B cell (primary cell): ENCODE measurements around the gene MAP2K1. TPM values are rescaled to one million over a fixed set of nuclear protein-coding genes. Genes with fewer than 3 reads are reported as not detected.

Source experiments
- ATAC-seq: fragments of 200-7000 bp; cut with Tn5 transposase; one replicate; pipeline ENCODE4 v1.10.0; 2021; ENCODE audit warnings: low read depth, mild to moderate bottlenecking, moderate number of reproducible peaks, moderate library complexity
- CTCF ChIA-PET: fragments of 350-600 bp; sonication (Branson Sonifier 250); formaldehyde crosslinking; loops from one replicate; lab custom pipeline; 2021; ENCODE audit warnings: antibody characterized with exemption, inconsistent platforms; lab: Charles Lee
- POLR2A ChIA-PET: fragments of 350-600 bp; sonication (Branson Sonifier 250); formaldehyde crosslinking; loops from one replicate; lab custom pipeline; 2021; ENCODE audit warnings: antibody characterized with exemption; lab: Charles Lee
- DNase-seq: peaks from one replicate; pipeline ENCODE4 v3.0.0; 2013
- H2AFZ ChIP-seq: 2 replicates; pipeline ENCODE4 v1.6.1; 2012; ENCODE audit warnings: mild to moderate bottlenecking, low read depth, low read length; ENCODE audit not compliant: insufficient read depth, poor library complexity, severe bottlenecking
- H3K27ac ChIP-seq, 2 donors: 1 replicate in 1 of 2; 2 replicates in 1 of 2; pipeline ENCODE4 v1.5.1; 2012 to 2013; ENCODE audit warnings: low read length in 2 of 2, mild to moderate bottlenecking in 2 of 2, moderate library complexity in 1 of 2
- H3K27me3 ChIP-seq, 4 experiments: fragments of 200-600 bp in 1 of 4; sonication (generic) in 1 of 4; replicated peaks in 1 of 4; 1 replicate in 2 of 4; 2 replicates in 2 of 4; pipeline versions ENCODE4 v1.6.1 to v1.7.0; 2013 to 2016; ENCODE audit warnings: low read length in 3 of 4, mild to moderate bottlenecking in 2 of 4, mixed read lengths in 1 of 4, moderate library complexity in 1 of 4; ENCODE audit not compliant: insufficient read depth in 4 of 4, control insufficient read depth in 3 of 4; ENCODE audit errors: control extremely low read depth in 1 of 4
- H3K36me3 ChIP-seq, 2 experiments: replicated peaks in 1 of 2; 1 replicate in 1 of 2; 2 replicates in 1 of 2; pipeline versions ENCODE4 v1.6.1 to v1.7.1; 2013; ENCODE audit warnings: low read length in 1 of 2; ENCODE audit not compliant: insufficient read depth in 2 of 2, control insufficient read depth in 1 of 2; ENCODE audit errors: control extremely low read depth in 1 of 2, extremely low read depth in 1 of 2
- H3K4me1 ChIP-seq, 2 donors: fragments of 200-600 bp in 1 of 2; sonication (generic) in 1 of 2; 1 replicate in 1 of 2; 2 replicates in 1 of 2; pipeline versions ENCODE4 v1.5.1 to v1.6.1; 2013 to 2017; ENCODE audit warnings: low read length in 2 of 2; ENCODE audit not compliant: control insufficient read depth in 2 of 2, insufficient read depth in 2 of 2
- H3K4me2 ChIP-seq: replicated peaks from 2 replicates; pipeline ENCODE3; 2012; ENCODE audit warnings: mild to moderate bottlenecking, low read depth, low read length; ENCODE audit not compliant: poor library complexity, severe bottlenecking
- H3K4me3 ChIP-seq, 5 experiments: fragments of 200-600 bp in 1 of 5; sonication (generic) in 1 of 5; 1 replicate in 3 of 5; 2 replicates in 2 of 5; pipeline versions ENCODE4 v1.5.1 to v1.7.0; 2011 to 2016; ENCODE audit warnings: low read length in 4 of 5, mild to moderate bottlenecking in 4 of 5, low read depth in 2 of 5, control low read depth in 1 of 5, moderate library complexity in 1 of 5; ENCODE audit not compliant: insufficient read depth in 1 of 5; ENCODE audit errors: control extremely low read depth in 1 of 5, extremely low read depth in 1 of 5
- H3K79me2 ChIP-seq: fragments of 200-600 bp; sonication (generic); one replicate; pipeline ENCODE4 v1.6.0; 2016; ENCODE audit warnings: low read length; ENCODE audit not compliant: control insufficient read depth, insufficient read depth
- H3K9ac ChIP-seq: fragments of 200-600 bp; sonication (generic); 2 replicates; pipeline ENCODE4 v1.6.1; 2017; ENCODE audit warnings: mild to moderate bottlenecking, low read length, moderate library complexity
- H3K9me3 ChIP-seq, 3 donors: one replicate each; pipeline versions ENCODE4 v1.6.1 to v1.7.1; 2013; ENCODE audit warnings: low read length in 2 of 3; ENCODE audit not compliant: control insufficient read depth in 2 of 3, insufficient read depth in 1 of 3; ENCODE audit errors: control extremely low read depth in 1 of 3
- H4K20me1 ChIP-seq: 2 replicates; pipeline ENCODE4 v1.6.0; 2012; ENCODE audit warnings: mild to moderate bottlenecking, low read length; ENCODE audit not compliant: insufficient read depth, control insufficient read depth, poor library complexity, severe bottlenecking
- H3K27ac Mint-ChIP-seq: one replicate; pipeline ENCODE4 v1.8.0; 2021; ENCODE audit warnings: mixed read lengths
- H3K27me3 Mint-ChIP-seq: one replicate; pipeline ENCODE4 v1.8.0; 2021; ENCODE audit warnings: mixed read lengths
- H3K4me1 Mint-ChIP-seq: one replicate; pipeline ENCODE4 v1.8.0; 2021; ENCODE audit warnings: mixed read lengths
- H3K4me3 Mint-ChIP-seq: one replicate; pipeline ENCODE4 v1.8.0; 2021; ENCODE audit warnings: mixed read lengths
- H3K9me3 Mint-ChIP-seq: one replicate; pipeline ENCODE4 v1.8.0; 2022; ENCODE audit warnings: mixed read lengths; ENCODE audit not compliant: insufficient read depth
- EZH2 ChIP-seq: IDR thresholded peaks from 2 replicates; pipeline ENCODE4 v1.6.1; 2012; ENCODE audit warnings: borderline replicate concordance, low read depth, mild to moderate bottlenecking, moderate library complexity, low read length; ENCODE audit not compliant: insufficient read depth, poor library complexity, severe bottlenecking
- WGBS: methylation state at CpG from one replicate; pipeline ENCODE4 v1.1.5; 2013; ENCODE audit warnings: missing lambda C conversion rate; ENCODE audit not compliant: insufficient coverage; 5-methylcytosine and 5-hydroxymethylcytosine counted together
- intact Hi-C: fragments of 100-400 bp; cut with micrococcal nuclease; formaldehyde crosslinking; loops from one replicate; pipeline ENCODE4 v1.10.0; 2022
- polyA plus RNA-seq: library from polyadenylated mRNA; depleted of rRNA; stranded (reverse); fragments of >200 nt; gene quantifications from 2 replicates; pipeline ENCODE4 v1.2.3, GENCODE V29; 2012
- total RNA-seq, 2 donors: library from RNA; stranded (reverse); fragments of 120-200 nt in 1 of 2; gene quantifications; 1 replicate in 1 of 2; 2 replicates in 1 of 2; pipeline versions ENCODE4 v1.2.3 to v1.2.4, GENCODE V29; 2013 to 2022
- TF ChIP-seq, protein P1 (sequence below): fragments of 200-600 bp; IDR thresholded peaks from one replicate; pipeline ENCODE4 v1.8.0; 2022; ENCODE audit warnings: antibody characterized with exemption, mild to moderate bottlenecking

Gene MAP2K1
- total and polyA plus RNA-seq, 2 donors (not counting 1 experiment from before 2014, with no cell fraction given), result 21.6 to 52.3 TPM

DNA sequence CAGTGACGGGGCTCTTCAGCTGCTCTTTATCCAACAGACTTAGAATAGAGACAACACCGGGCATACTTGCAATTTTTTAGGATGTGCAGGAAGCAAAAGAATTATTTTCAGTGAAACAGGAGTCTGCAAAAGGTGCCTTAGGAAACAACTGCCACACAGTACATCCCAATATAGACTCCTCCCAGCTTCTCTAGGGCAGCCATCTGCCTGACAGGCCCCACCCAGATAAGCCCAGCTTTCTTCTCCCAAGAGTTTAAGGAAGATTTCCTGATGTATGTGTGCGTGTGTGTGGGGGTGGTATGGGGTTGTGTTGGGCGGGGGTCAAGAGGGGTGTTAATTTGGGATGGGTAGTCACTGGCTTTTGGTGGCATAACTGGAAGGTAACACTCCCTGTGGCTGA is 21.5 kb downstream of the MAP2K1 start:
- DNase-seq (no peak), ATAC-seq (no peak)
- H4K20me1 ChIP-seq, result peaks cover 90% of the 10 kb centered on the region
- peaks cover 0 to 3% of the 10 kb centered on the region in 2 experiments for H3K36me3 ChIP-seq
- no peak overlapping the region for H3K4me2 ChIP-seq
- H3K4me1 Mint-ChIP-seq, result peaks cover 68% of the 10 kb centered on the region
- ChIA-PET POLR2A (no interaction called here), CTCF (no interaction called here)
- no peak overlapping the region for H2AFZ ChIP-seq
- WGBS, result 100% methylated on average over 2 of the region's 4 CpGs
- H3K27me3 Mint-ChIP-seq, result no peaks in the 10 kb centered on the region
- H3K27me3 ChIP-seq, result no peaks in the 10 kb centered on the region
- no peak overlapping the region for H3K9ac ChIP-seq
- H3K4me3 ChIP-seq, result no peak overlapping the region
- H3K79me2 ChIP-seq, result peaks cover 98% of the 10 kb centered on the region
- H3K4me1 ChIP-seq, result peaks cover 24 to 34% of the 10 kb centered on the region in 2 donors
- H3K9me3 ChIP-seq, result no peaks in the 10 kb centered on the region
- H3K9me3 Mint-ChIP-seq, result no peaks in the 10 kb centered on the region
- no peak overlapping the region for H3K27ac ChIP-seq
- no peak for TF ChIP-seq EZH2
- TF ChIP-seq, protein P1, sequence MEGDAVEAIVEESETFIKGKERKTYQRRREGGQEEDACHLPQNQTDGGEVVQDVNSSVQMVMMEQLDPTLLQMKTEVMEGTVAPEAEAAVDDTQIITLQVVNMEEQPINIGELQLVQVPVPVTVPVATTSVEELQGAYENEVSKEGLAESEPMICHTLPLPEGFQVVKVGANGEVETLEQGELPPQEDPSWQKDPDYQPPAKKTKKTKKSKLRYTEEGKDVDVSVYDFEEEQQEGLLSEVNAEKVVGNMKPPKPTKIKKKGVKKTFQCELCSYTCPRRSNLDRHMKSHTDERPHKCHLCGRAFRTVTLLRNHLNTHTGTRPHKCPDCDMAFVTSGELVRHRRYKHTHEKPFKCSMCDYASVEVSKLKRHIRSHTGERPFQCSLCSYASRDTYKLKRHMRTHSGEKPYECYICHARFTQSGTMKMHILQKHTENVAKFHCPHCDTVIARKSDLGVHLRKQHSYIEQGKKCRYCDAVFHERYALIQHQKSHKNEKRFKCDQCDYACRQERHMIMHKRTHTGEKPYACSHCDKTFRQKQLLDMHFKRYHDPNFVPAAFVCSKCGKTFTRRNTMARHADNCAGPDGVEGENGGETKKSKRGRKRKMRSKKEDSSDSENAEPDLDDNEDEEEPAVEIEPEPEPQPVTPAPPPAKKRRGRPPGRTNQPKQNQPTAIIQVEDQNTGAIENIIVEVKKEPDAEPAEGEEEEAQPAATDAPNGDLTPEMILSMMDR, result no peak
- intact Hi-C loops, result loop anchor here (10.0 kb wide), 1 partner anchor 47 kb away; no protein-coding TSS in a partner anchor
- H3K4me3 Mint-ChIP-seq, result no peak overlapping the region
- no peak overlapping the region for H3K27ac Mint-ChIP-seq

DNA sequence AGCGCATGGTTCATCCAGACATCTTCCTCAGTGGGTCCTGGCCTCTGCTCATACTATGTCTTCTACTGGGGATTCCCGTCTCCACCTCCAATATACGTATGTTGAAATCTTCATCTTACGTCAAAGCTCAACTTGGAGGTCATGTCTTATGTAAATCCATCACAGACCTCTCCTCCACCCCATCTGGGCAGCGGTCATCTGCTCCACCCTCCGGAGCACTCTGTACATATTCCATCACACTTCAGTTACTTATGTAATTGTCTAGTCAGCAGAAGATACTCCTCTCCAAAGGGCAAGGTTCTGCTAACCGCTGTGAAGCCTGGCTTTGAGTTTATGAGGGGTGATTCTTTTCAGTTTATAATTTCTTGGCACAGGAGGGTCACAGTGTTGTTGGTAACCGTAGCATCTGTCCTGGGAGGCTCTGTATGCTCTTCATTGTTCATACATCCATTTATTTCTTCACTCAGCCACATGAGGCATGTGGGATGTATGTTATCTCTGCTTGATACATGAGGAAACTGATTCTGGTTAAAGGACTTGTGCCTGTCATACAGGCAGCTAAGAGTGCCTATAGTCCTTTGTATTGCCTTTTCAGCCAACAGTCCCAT is 22.1 kb downstream of the MAP2K1 start:
- Histone ChIP-seq H3K9me3 (peaks cover 0 to 4% (median 0%) of the 10 kb centered on the region in 3 donors), H3K4me3 (no peak overlapping the region), H3K27ac (no peak overlapping the region), H2AFZ (no peak overlapping the region), H4K20me1 (peaks cover 85% of the 10 kb centered on the region), H3K27me3 (no peaks in the 10 kb centered on the region), H3K9ac (no peak overlapping the region), H3K36me3 (peaks cover 0 to 3% of the 10 kb centered on the region in 2 experiments), H3K4me2 (no peak overlapping the region), H3K4me1 (peaks cover 23 to 32% of the 10 kb centered on the region in 2 donors), H3K79me2 (peaks cover 98% of the 10 kb centered on the region)
- H3K27me3 Mint-ChIP-seq, result no peaks in the 10 kb centered on the region
- CTCF ChIA-PET, result no interaction called here
- peaks cover 64% of the 10 kb centered on the region for H3K4me1 Mint-ChIP-seq
- no peak for ATAC-seq
- no peaks in the 10 kb centered on the region for H3K9me3 Mint-ChIP-seq
- 100% methylated on average over 4 of the region's 8 CpGs for WGBS
- no peak for TF ChIP-seq EZH2
- TF ChIP-seq, protein P1, result no peak
- DNase-seq, result no peak
- POLR2A ChIA-PET, result no interaction called here
- intact Hi-C loops, result loop anchor here (10.0 kb wide), 1 partner anchor 46 kb away; no protein-coding TSS in a partner anchor
- H3K4me3 Mint-ChIP-seq, result no peak overlapping the region
- H3K27ac Mint-ChIP-seq, result no peak overlapping the region
